ENCODE measurements around the gene PNMT. TPM values are rescaled to one million over a fixed set of nuclear protein-coding genes. Genes with fewer than 3 reads are reported as not detected.

Gene PNMT
- total and polyA plus RNA-seq, 2 of the 4 experiments (the other 2 are of a cell fraction) = not detected

GRCh38 chr17:39663688-39664580, 4.3 kb upstream of the PNMT start:
- H3K27me3 ChIP-seq (ENCODE audit: control insufficient read depth, insufficient read depth, low read length) = peaks cover 15% of the 10 kb centered on the region
- no peak overlapping the region for H3K4me3 ChIP-seq (ENCODE audit: insufficient read depth, low read depth, low read length)
- no peak overlapping the region for H4K91ac ChIP-seq (ENCODE audit: insufficient read depth, low read depth, low read length)
- H3K56ac ChIP-seq (ENCODE audit: extremely low read depth, insufficient read depth, low read length) = no peak overlapping the region
- POLR2A ChIA-PET (ENCODE audit: unreplicated experiment) = no interaction called here
- H3K36me3 ChIP-seq (ENCODE audit: control insufficient read depth, insufficient read depth, low read length) = peaks cover 30% of the 10 kb centered on the region
- peak; percentile 56 for ATAC-seq (ENCODE audit: low read depth)
- H3K9me3 ChIP-seq (ENCODE audit: control insufficient read depth, insufficient read depth, low read length) = no peaks in the 10 kb centered on the region
- H3K79me1 ChIP-seq (ENCODE audit: low read depth in 1 of 2, low read length in 2 of 2) = no peaks in the 10 kb centered on the region
- in situ Hi-C loops (cut with MboI; ENCODE audit: low sequenced_read_pairs) (no loop called here), dilution Hi-C loops (cut with HindIII; ENCODE audit: low sequenced_read_pairs, unreplicated experiment) (no loop called here), intact Hi-C loops (cut with micrococcal nuclease) (no loop called here)
- H4K5ac ChIP-seq (ENCODE audit: low read depth, low read length) = no peak overlapping the region
- H3K4me2 ChIP-seq (ENCODE audit: low read depth, low read length) = no peak overlapping the region
- no peak for DNase-seq
- H2BK5ac ChIP-seq (ENCODE audit: low read depth, low read length, poor library complexity, severe bottlenecking) = no peak overlapping the region
- peak overlapping the region; percentile 78 for H2AK9ac ChIP-seq (replicated peaks; ENCODE audit: low read depth, low read length, poor library complexity)
- H4K20me1 ChIP-seq (ENCODE audit: insufficient read depth, low read length) = no peaks in the 10 kb centered on the region; the same call in none of the 2 replicates
- H3K9me1 ChIP-seq (ENCODE audit: insufficient read depth, low read length) = no peaks in the 10 kb centered on the region
- H3K18ac ChIP-seq (ENCODE audit: low read depth, low read length) = no peak overlapping the region
- no peak overlapping the region for H4K8ac ChIP-seq (ENCODE audit: low read depth in 2 of 2, low read length in 2 of 2)
- H2AFZ ChIP-seq (replicated peaks; ENCODE audit: low read length, poor library complexity) = peak overlapping the region; percentile 71
- no peak overlapping the region for H3K14ac ChIP-seq (replicated peaks; ENCODE audit: low read depth, low read length)
- no peak overlapping the region for H3K27ac ChIP-seq (ENCODE audit: insufficient read depth, low read length)
- H2BK15ac ChIP-seq (ENCODE audit: low read depth, low read length) = no peak overlapping the region
- H3K23ac ChIP-seq (ENCODE audit: low read depth, low read length) = no peak overlapping the region
- H3K4me1 ChIP-seq (ENCODE audit: control insufficient read depth, insufficient read depth, low read length) = peaks cover 7% of the 10 kb centered on the region; the same call in 1 of the 2 replicates
- 42% methylated on average over 9 of the region's 17 CpGs; no CpG with 5 or more reads in 1 of the 2 experiments for WGBS, 2 experiments (ENCODE audit: extremely low coverage in 2 of 2, insufficient read length in 1 of 2)
- no TSS peak for BruUV-seq (replicated peaks)
- no peak overlapping the region for H3K9ac ChIP-seq (ENCODE audit: low read depth, low read length)
- H3K4ac ChIP-seq (ENCODE audit: low read depth, low read length) = no peak overlapping the region
- TF ChIP-seq RAD21 (IDR thresholded peaks at IDR 0.05; ENCODE audit: low read length) = no peak
- TF ChIP-seq USF2 (IDR thresholded peaks at IDR 0.05; ENCODE audit: low read depth, low read length) = no peak
- no peak for TF ChIP-seq MAZ (IDR thresholded peaks at IDR 0.05; ENCODE audit: borderline replicate concordance, low read depth, low read length)
- no peak for TF ChIP-seq MAFK (IDR thresholded peaks at IDR 0.05; ENCODE audit: low read depth, low read length)
- TF ChIP-seq MXI1 (IDR thresholded peaks at IDR 0.05; ENCODE audit: borderline replicate concordance, low read depth, low read length) = no peak
- no peak for TF ChIP-seq FOS (IDR thresholded peaks at IDR 0.05; ENCODE audit: low read depth, low read length)
- no peak for TF ChIP-seq POLR2A (IDR thresholded peaks at IDR 0.05; ENCODE audit: low read depth, low read length)
- no peak overlapping the region for H2BK120ac ChIP-seq (ENCODE audit: low read depth, low read length)
- H2BK20ac ChIP-seq (ENCODE audit: low read depth, low read length) = no peak overlapping the region
- no peak overlapping the region; the same call in 1 of the 2 replicates for H2AK5ac ChIP-seq (ENCODE audit: low read depth, low read length)
- CTCF ChIA-PET = interaction anchor here (0.6 to 1.7 kb wide), 3 partner anchors 10 to 620 kb away, joined by 4 to 5 read pairs (median 4); no protein-coding TSS in a partner anchor

Data from IMR-90 (cell line).